ENCODE results near the gene GPS1.

- TF ChIP-seq CTCF (IDR thresholded peaks at IDR 0.05; ENCODE audit: low read depth, low read length, poor library complexity, severe bottlenecking) (no peak), EZH2phosphoT487 (IDR thresholded peaks at IDR 0.05; ENCODE audit: borderline replicate concordance, low read length) (no peak)
Measured at GRCh38 chr17:82055965-82056728, 4.4 kb downstream of the GPS1 start.

Data from DOHH2 (cell line).